Osteocyte (in vitro differentiated cells): ENCODE measurements around the gene TENM3. TPM values are rescaled to one million over a fixed set of nuclear protein-coding genes. Genes with fewer than 3 reads are reported as not detected.

ENCODE experiments used
- DNase-seq: peaks from one replicate; pipeline ENCODE4 v3.0.0; 2021; ENCODE audit warnings: mixed read lengths; ENCODE audit not compliant: unreplicated experiment; ENCODE audit errors: extremely low spot score
- H3K27ac Mint-ChIP-seq: one replicate; pipeline ENCODE4 v1.8.0; 2021; ENCODE audit warnings: mild to moderate bottlenecking, mixed read lengths; ENCODE audit not compliant: unreplicated experiment
- H3K27me3 Mint-ChIP-seq: one replicate; pipeline ENCODE4 v1.8.0; 2021; ENCODE audit warnings: mixed read lengths; ENCODE audit not compliant: unreplicated experiment
- H3K36me3 Mint-ChIP-seq: one replicate; pipeline ENCODE4 v1.8.0; 2021; ENCODE audit warnings: mixed read lengths; ENCODE audit not compliant: unreplicated experiment
- H3K4me1 Mint-ChIP-seq: one replicate; pipeline ENCODE4 v1.8.0; 2021; ENCODE audit warnings: mixed read lengths; ENCODE audit not compliant: unreplicated experiment
- H3K4me3 Mint-ChIP-seq: one replicate; pipeline ENCODE4 v1.8.0; 2021; ENCODE audit warnings: mild to moderate bottlenecking, moderate library complexity, mixed read lengths; ENCODE audit not compliant: unreplicated experiment
- H3K9me3 Mint-ChIP-seq: one replicate; pipeline ENCODE4 v1.8.0; 2021; ENCODE audit warnings: mixed read lengths; ENCODE audit not compliant: unreplicated experiment
- total RNA-seq: library from RNA; stranded (reverse); gene quantifications from 2 replicates; pipeline ENCODE4 v1.2.1, GENCODE V29; 2021
- TF ChIP-seq, protein P1 (sequence below): fragments of 200-600 bp; sonication (generic); IDR thresholded peaks from 2 replicates; pipeline ENCODE4 v1.5.0; 2021; ENCODE audit warnings: antibody characterized with exemption, mild to moderate bottlenecking, moderate library complexity

TENM3 gene
- total RNA-seq, 1 donor from 2014 or later, result 78.3 TPM

DNA sequence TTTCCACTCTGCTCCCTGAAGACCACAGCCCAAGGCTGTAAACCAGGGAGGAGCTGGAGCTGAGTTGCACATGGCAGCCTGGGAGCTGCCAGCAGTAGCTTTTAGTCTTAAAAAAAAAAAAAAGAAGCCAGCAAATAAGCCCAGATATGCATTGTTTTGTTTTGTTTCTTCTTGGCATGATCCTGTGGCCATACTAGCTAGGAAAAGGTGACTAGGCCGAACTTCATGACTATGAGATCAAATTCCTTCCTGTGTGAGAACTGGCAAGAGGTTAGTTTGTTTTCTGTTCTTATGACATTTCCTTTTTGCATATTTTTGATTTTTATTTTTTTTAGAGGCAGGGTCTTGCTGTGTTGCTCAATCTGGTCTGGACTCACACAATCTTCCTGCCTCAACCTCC, 350.7 kb downstream of the TENM3 start:
- no peaks in the 10 kb centered on the region for H3K9me3 Mint-ChIP-seq
- H3K4me1 Mint-ChIP-seq, result peaks cover 19% of the 10 kb centered on the region
- no peaks in the 10 kb centered on the region for H3K36me3 Mint-ChIP-seq
- TF ChIP-seq, protein P1, sequence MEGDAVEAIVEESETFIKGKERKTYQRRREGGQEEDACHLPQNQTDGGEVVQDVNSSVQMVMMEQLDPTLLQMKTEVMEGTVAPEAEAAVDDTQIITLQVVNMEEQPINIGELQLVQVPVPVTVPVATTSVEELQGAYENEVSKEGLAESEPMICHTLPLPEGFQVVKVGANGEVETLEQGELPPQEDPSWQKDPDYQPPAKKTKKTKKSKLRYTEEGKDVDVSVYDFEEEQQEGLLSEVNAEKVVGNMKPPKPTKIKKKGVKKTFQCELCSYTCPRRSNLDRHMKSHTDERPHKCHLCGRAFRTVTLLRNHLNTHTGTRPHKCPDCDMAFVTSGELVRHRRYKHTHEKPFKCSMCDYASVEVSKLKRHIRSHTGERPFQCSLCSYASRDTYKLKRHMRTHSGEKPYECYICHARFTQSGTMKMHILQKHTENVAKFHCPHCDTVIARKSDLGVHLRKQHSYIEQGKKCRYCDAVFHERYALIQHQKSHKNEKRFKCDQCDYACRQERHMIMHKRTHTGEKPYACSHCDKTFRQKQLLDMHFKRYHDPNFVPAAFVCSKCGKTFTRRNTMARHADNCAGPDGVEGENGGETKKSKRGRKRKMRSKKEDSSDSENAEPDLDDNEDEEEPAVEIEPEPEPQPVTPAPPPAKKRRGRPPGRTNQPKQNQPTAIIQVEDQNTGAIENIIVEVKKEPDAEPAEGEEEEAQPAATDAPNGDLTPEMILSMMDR, result no peak
- H3K27ac Mint-ChIP-seq, result peak overlapping the region; percentile 46
- no peaks in the 10 kb centered on the region for H3K27me3 Mint-ChIP-seq
- no peak for DNase-seq
- H3K4me3 Mint-ChIP-seq, result no peak overlapping the region

DNA sequence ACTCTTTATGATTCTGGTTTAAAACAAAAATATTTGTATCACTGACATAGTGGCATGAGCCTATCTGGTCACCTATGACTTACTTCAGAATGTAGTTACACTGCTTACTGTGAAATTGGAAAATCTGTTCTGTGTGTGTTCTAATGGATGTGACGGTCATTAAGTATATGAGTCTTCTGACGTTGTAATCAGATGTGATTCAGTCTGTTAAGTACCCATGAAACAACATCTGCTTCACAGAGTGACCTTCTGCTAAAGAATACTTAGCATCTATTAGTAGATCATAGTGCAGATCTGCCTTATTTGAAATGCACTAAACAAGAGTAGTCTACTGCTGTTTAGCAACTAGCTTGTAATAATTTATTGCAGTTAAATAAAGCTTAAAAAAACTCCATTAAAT, 356.9 kb downstream of the TENM3 start:
- peaks cover 9% of the 10 kb centered on the region for H3K36me3 Mint-ChIP-seq
- DNase-seq, result no peak
- no peak overlapping the region for H3K4me3 Mint-ChIP-seq
- H3K27ac Mint-ChIP-seq, result no peak overlapping the region
- no peaks in the 10 kb centered on the region for H3K27me3 Mint-ChIP-seq
- H3K9me3 Mint-ChIP-seq, result no peaks in the 10 kb centered on the region
- TF ChIP-seq, protein P1, result no peak
- peaks cover 14% of the 10 kb centered on the region for H3K4me1 Mint-ChIP-seq

DNA sequence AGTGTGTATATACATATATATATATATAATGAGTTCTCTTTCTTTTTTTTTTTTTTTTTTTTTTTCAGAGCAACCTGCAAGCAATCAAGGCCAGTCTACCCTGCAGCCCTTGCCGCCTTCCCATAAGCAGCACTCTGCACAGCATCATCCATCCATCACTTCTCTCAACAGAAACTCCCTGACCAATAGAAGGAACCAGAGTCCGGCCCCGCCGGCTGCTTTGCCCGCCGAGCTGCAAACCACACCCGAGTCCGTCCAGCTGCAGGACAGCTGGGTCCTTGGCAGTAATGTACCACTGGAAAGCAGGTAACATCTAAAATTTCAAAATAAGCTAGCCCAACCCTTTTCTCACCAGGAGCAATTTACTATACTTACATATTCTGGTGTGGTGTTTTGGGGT, 357.7 kb downstream of the TENM3 start:
- Mint-ChIP-seq H3K4me3 (no peak overlapping the region), H3K27me3 (no peaks in the 10 kb centered on the region), H3K36me3 (peaks cover 9% of the 10 kb centered on the region), H3K27ac (no peak overlapping the region), H3K4me1 (peaks cover 17% of the 10 kb centered on the region), H3K9me3 (no peaks in the 10 kb centered on the region)
- TF ChIP-seq, protein P1, result no peak
- DNase-seq, result no peak

DNA sequence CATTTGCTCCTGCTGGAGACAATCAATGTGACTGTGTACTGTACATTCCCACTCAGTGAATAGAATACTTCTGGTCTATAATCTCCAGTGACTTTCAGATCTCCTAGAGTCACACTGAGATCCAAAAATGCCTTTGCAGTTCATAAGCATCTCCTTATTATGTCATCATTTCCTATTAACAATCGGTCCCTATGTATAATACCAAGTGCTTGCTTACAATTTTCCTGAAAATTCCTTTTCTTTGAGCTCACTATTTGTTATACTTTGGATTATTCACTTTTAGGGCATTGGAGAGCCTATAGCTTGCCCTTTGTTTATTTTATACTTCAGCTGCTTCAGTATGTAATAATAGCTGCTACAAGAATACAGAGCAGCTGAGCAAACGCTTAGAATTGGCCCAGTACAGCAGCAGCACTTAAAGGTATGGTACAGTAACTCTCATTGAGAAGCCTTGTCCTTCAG, 361.0 kb downstream of the TENM3 start:
- Mint-ChIP-seq H3K4me1 (peaks cover 17% of the 10 kb centered on the region), H3K9me3 (no peaks in the 10 kb centered on the region), H3K27me3 (no peaks in the 10 kb centered on the region), H3K27ac (peak overlapping the region; percentile 1), H3K4me3 (no peak overlapping the region), H3K36me3 (peaks cover 9% of the 10 kb centered on the region)
- TF ChIP-seq, protein P1, result no peak
- DNase-seq, result no peak

DNA sequence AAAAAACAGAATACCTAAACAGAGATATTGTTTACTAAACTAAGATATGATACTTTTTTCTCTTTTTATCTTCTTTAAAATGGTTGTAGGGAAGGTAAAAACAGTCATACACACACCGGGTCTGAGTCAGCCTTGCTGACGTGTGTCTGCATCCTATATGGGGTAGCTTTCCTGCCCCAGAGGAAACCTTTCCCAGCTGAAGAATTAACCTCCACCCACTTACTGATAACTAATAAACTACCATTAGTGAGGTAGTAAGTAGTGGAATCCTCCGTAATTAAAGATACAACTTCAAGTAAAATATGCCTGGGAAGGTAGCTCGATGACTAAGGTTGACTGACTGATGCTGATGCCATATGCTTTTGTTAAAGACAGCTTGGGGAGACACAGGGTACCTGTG, 361.8 kb downstream of the TENM3 start:
- Mint-ChIP-seq H3K4me1 (peaks cover 17% of the 10 kb centered on the region), H3K36me3 (peaks cover 9% of the 10 kb centered on the region), H3K27me3 (no peaks in the 10 kb centered on the region), H3K4me3 (no peak overlapping the region), H3K9me3 (no peaks in the 10 kb centered on the region), H3K27ac (no peak overlapping the region)
- TF ChIP-seq, protein P1, result no peak
- DNase-seq, result no peak
